ENCODE results near the gene ADCY3.

ADCY3 gene

DNA sequence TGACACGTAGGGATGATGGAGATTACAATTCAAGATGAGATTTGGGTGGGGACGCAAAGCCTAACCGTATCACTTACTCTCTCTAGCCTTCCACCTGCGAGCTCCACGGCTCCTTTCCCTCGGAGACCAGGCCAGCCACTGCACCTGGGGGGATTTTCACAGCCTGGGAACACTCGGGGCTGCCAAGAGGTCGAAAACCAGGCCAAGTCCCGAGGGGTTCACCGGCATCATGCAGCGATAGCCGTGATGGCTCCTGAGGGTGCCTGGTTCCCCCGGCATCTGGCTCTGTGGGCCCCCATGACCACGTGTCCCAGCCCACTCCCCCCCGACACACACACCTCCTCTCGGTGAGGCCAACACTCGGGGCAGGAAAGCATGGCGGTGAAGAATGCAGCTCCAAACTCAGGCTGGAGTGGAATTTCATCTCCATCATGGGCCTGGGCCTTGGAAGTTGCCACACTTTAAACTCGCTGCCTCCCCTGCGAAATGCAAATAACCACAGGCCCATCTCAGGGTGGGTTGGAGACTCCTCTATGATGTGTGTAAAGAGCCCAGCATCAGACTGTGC lies 32.6 kb downstream of the ADCY3 start:
- TF ChIP-seq, protein P1, sequence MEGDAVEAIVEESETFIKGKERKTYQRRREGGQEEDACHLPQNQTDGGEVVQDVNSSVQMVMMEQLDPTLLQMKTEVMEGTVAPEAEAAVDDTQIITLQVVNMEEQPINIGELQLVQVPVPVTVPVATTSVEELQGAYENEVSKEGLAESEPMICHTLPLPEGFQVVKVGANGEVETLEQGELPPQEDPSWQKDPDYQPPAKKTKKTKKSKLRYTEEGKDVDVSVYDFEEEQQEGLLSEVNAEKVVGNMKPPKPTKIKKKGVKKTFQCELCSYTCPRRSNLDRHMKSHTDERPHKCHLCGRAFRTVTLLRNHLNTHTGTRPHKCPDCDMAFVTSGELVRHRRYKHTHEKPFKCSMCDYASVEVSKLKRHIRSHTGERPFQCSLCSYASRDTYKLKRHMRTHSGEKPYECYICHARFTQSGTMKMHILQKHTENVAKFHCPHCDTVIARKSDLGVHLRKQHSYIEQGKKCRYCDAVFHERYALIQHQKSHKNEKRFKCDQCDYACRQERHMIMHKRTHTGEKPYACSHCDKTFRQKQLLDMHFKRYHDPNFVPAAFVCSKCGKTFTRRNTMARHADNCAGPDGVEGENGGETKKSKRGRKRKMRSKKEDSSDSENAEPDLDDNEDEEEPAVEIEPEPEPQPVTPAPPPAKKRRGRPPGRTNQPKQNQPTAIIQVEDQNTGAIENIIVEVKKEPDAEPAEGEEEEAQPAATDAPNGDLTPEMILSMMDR (IDR thresholded peaks at IDR 0.05): no peak
- TF ChIP-seq ZFX (IDR thresholded peaks at IDR 0.05; ENCODE audit: borderline replicate concordance): no peak
- H3K27ac ChIP-seq: no peak overlapping the region

GRCh38 chr2:24886691-24887304 lies 33.2 kb downstream of the ADCY3 start:
- H3K27ac ChIP-seq: no peak overlapping the region
- TF ChIP-seq ZFX (IDR thresholded peaks at IDR 0.05; ENCODE audit: borderline replicate concordance): no peak
- TF ChIP-seq, protein P1 (IDR thresholded peaks at IDR 0.05): no peak

DNA sequence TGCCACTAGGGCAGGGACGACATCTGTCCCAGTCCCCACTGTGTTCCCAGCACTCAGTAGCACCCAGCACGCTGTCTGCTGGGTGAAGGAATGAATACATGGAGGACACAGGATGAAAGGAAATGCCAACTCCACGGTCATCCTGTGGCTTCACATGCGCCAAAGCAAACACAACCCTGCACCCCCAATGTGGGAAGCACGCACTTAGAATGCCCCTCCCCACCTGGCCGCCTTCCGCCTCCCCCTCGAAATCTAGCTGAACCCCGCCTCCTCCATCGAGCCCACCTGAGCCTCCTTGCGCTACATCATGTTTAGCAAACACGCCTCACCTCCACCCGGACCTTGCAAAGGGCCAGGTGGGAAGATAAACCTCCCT lies 33.9 kb downstream of the ADCY3 start:
- TF ChIP-seq, protein P1 (IDR thresholded peaks at IDR 0.05): no peak
- TF ChIP-seq ZFX (IDR thresholded peaks at IDR 0.05; ENCODE audit: borderline replicate concordance): no peak
- no peak overlapping the region for H3K27ac ChIP-seq

DNA sequence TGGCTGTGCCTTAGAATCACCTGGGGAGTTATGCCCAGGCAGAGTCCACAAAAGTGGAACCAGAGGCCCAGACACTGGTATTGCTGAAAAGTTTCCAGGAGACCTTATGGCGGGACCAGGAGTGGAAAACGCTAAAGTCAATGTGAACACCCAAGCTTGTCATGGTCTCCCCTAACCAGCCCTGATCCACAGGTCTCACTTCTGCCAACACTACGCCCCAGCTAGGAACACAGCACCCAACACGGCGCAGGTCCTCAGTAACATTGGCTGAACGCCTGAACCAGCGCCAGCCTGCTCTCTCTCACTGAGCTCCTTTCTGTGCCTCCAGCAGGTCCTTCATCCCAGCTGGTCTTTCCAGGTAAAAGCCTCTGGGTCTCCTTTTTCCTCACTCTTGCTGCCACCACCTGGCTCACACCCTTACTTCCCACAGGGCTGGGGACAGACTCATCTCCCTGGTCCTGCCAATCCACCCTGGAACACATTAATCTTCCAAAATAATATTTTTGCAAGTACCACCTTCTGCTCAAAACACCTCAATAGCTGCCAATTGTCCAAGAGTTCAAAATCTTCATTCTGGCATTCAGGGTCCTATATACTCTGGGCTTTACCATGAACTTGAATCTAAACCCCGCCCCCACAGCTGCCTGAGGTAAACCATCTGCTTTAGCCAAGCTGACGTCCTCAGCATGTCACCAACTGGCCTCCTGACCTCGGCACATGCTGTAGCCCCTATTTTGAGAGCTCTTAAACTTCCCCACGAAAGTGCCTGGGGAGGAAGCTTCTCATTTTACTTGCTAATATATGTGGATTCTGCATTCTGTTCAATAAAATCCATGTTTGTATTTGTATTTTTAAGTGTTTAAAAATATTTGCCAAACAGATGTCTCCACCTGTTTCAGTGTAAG lies 34.6 kb downstream of the ADCY3 start:
- TF ChIP-seq, protein P1 (IDR thresholded peaks at IDR 0.05): no peak
- no peak for TF ChIP-seq ZFX (IDR thresholded peaks at IDR 0.05; ENCODE audit: borderline replicate concordance)
- no peak overlapping the region for H3K27ac ChIP-seq

DNA sequence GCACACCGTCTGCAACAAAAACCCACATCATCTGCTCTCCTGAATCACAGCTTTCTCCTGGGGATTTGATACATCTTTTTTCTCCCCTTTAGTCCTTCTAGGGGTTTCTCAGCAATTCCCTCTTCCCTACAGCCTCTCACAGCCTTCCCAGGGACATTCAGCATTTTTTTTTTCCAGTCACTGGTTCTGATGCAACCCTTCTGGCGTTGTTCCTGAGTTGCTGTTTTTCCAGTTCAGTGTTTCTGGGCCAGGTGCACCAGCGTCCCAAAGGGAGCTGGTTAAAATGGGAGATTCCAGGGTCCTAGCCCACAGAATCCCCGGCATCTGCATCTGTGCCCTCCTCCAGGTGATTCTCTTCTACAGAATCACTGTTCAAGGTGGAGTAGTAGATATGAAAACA lies 36.1 kb downstream of the ADCY3 start:
- no peak overlapping the region for H3K27ac ChIP-seq
- no peak for TF ChIP-seq ZFX (IDR thresholded peaks at IDR 0.05; ENCODE audit: borderline replicate concordance)

DNA sequence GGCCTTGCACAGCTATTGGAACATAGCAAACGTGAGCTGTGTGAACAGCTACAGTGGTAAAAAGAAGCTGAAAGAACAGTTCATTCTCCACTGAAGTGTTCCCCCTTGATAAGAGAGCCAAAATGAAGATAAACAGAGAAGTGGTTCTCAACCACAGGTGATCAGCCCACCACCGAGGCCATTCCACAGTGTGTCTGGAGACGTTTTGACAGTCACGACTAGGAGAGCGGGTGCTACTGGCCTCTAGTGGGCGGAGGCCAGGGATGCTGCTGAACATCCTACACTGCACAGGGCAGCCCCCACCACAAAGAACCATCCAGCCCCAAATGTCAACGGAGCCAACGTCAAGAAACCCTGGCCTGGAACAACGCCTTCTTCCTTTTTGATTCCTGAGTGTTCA lies 38.4 kb downstream of the ADCY3 start:
- TF ChIP-seq ZFX (IDR thresholded peaks at IDR 0.05; ENCODE audit: borderline replicate concordance): no peak
- TF ChIP-seq, protein P1 (IDR thresholded peaks at IDR 0.05): peak; percentile 37
- no peak overlapping the region for H3K27ac ChIP-seq

DNA sequence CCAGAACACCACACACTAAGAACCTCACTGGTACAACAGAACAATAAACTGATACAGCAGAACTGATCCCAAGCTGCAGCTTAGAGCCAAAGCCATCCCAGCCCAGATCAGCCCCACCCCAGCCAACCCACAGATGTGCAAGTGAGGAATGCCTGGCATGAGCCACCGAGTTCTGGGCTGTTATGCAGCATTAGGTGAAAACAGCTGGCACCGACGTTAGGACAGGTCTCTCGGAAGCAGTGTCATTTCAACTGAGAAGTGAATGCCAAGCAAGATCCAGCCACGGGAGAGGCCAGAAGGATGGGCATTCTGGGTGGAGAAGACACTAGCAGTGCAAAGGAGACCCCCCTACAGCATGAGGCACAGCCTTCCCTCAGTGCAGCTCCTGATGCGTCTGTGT lies 38.9 kb downstream of the ADCY3 start:
- no peak for TF ChIP-seq ZFX (IDR thresholded peaks at IDR 0.05; ENCODE audit: borderline replicate concordance)
- TF ChIP-seq, protein P1 (IDR thresholded peaks at IDR 0.05): no peak
- no peak overlapping the region for H3K27ac ChIP-seq
